Spleen (tissue), 11 donors: ENCODE results near the gene RBFOX1. TPM values are rescaled to one million over a fixed set of nuclear protein-coding genes. Genes with fewer than 3 reads are reported as not detected.

Source experiments
- DNase-seq: peaks from one replicate; pipeline ENCODE4 v3.0.0-alpha.2; 2020
- H3K27ac ChIP-seq, 8 donors: fragments of 200-600 bp; sonication (generic) in 7 of 8; 1 replicate in 4 of 8; 2 replicates in 4 of 8; pipeline versions ENCODE4 v1.5.0 to v1.8.0; 2016 to 2021; ENCODE audit warnings: inconsistent platforms in 4 of 8, mild to moderate bottlenecking in 4 of 8, moderate library complexity in 1 of 8
- H3K27me3 ChIP-seq, 7 donors: fragments of 200-600 bp; sonication (generic) in 6 of 7; replicated peaks in 1 of 7; 1 replicate in 4 of 7; 2 replicates in 3 of 7; pipeline versions ENCODE4 v1.5.0 to v1.8.0; 2016 to 2021; ENCODE audit warnings: inconsistent platforms in 3 of 7, mild to moderate bottlenecking in 1 of 7
- H3K36me3 ChIP-seq, 6 donors: fragments of 200-600 bp; sonication (generic) in 5 of 6; 1 replicate in 4 of 6; 2 replicates in 2 of 6; pipeline versions ENCODE4 v1.5.0 to v1.8.0; 2016 to 2021; ENCODE audit warnings: inconsistent platforms in 2 of 6
- H3K4me1 ChIP-seq, 6 donors: fragments of 200-600 bp; sonication (generic) in 5 of 6; 1 replicate in 3 of 6; 2 replicates in 3 of 6; pipeline versions ENCODE4 v1.5.0 to v1.8.0; 2016 to 2021; ENCODE audit warnings: inconsistent platforms in 3 of 6
- H3K4me3 ChIP-seq, 8 donors: fragments of 200-600 bp; sonication (generic) in 7 of 8; 1 replicate in 4 of 8; 2 replicates in 4 of 8; pipeline versions ENCODE4 v1.5.0 to v1.8.0; 2016 to 2021; ENCODE audit warnings: inconsistent platforms in 4 of 8, mild to moderate bottlenecking in 4 of 8, moderate library complexity in 2 of 8
- H3K9me3 ChIP-seq, 8 donors: fragments of 200-600 bp; sonication (generic) in 7 of 8; 1 replicate in 4 of 8; 2 replicates in 4 of 8; pipeline versions ENCODE4 v1.5.0 to v1.8.0; 2016 to 2021; ENCODE audit warnings: inconsistent platforms in 4 of 8
- CTCF ChIP-seq, 11 experiments: fragments of 200-600 bp in 7 of 11; fragments of 450-650 bp in 4 of 11; sonication (generic) in 4 of 11; IDR thresholded peaks in 8 of 11; conservative IDR thresholded peaks in 3 of 11; 1 replicate in 7 of 11; 2 replicates in 4 of 11; pipeline versions ENCODE4 v1.4.0 to v1.8.0; 2016 to 2021; ENCODE audit warnings: antibody characterized with exemption in 11 of 11, inconsistent platforms in 4 of 11, mild to moderate bottlenecking in 1 of 11
- POLR2A ChIP-seq, 3 donors: fragments of 450-650 bp; IDR thresholded peaks; one replicate each; pipeline ENCODE4 v1.5.1; 2017; ENCODE audit warnings: antibody characterized with exemption in 3 of 3, mild to moderate bottlenecking in 1 of 3
- POLR2AphosphoS5 ChIP-seq, 3 donors: sonication (generic); formaldehyde crosslinking; IDR thresholded peaks; one replicate each; pipeline ENCODE4 v1.5.1; 2017; ENCODE audit warnings: antibody characterized with exemption in 3 of 3
- WGBS, 5 donors: extraction: QIAGEN DNeasy Blood & Tissue Kit in 3 of 5; methylation state at CpG; one replicate each; pipeline versions ENCODE4 v1.1.5 to v1.1.7; 2013 to 2018; 5-methylcytosine and 5-hydroxymethylcytosine counted together
- intact Hi-C: fragments of 100-400 bp; cut with DNase I; formaldehyde crosslinking; loops from one replicate; pipeline ENCODE4 v1.15.0; 2023; ENCODE audit warnings: low total_unique reads
- polyA plus RNA-seq, 3 donors: library from polyadenylated mRNA; stranded (reverse); fragments of 200-250 nt; gene quantifications; one replicate each; pipeline ENCODE4 v1.2.1, GENCODE V29; 2013
- total RNA-seq, 7 donors: library from RNA; depleted of rRNA in 3 of 7; stranded (reverse); fragments of >200 nt in 3 of 7; fragmentation: NEBNext Ultra II Directional in 4 of 7; extraction: Animal tissue kit (Norgen Biotek cat#: 25700) in 4 of 7; gene quantifications; one replicate each; pipeline versions ENCODE4 v1.1.0 to v1.2.1, GENCODE V29; 2016 to 2021
- donor health status: healthy with polysubstance abuse.
- donor health status: DM: no; HTN: no; CAD: no; lungs with moderate emphysema.
- donor health status: DM: no; HTN: no; CAD: no.
- donor health status: Bipolar disorder and iron deficiency.
- donor health status: healthy.
- donor health status: DM: no; HTN: no; CAD: no.
- donor health status: DM: yes; HTN: yes; CAD: no.

The RBFOX1 gene
- total and polyA plus RNA-seq, 10 donors: 0.07 to 0.13 TPM; not detected in 8

- DNase-seq: no peak
- intact Hi-C loops: no loop called here
- Histone ChIP-seq H3K9me3 (peaks cover 0 to 35% (median 20%) of the 10 kb centered on the region in 8 donors), H3K36me3 (no peaks in the 10 kb centered on the region), H3K4me3 (no peak overlapping the region), H3K27ac (no peak overlapping the region), H3K27me3 (no peaks in the 10 kb centered on the region), H3K4me1 (no peaks in the 10 kb centered on the region)
- 82 to 89% (median 85%) methylated on average over 5 of the region's 5 CpGs for WGBS, 5 donors
- no peak for TF ChIP-seq POLR2A (IDR thresholded peaks at IDR 0.05)
- no peak for TF ChIP-seq POLR2AphosphoS5 (IDR thresholded peaks at IDR 0.05)
- TF ChIP-seq CTCF (IDR thresholded peaks at IDR 0.05 in 8 of 11, conservative IDR thresholded peaks at IDR 0.05 in 3 of 11): no peak
These were observed 398.5 kb downstream of the RBFOX1 start for GRCh38 chr16:7731141-7731540.

- 0% methylated on average over 1 of the region's 1 CpG for WGBS, 5 donors
- Histone ChIP-seq H3K9me3 (peaks cover 0 to 51% (median 38%) of the 10 kb centered on the region in 8 donors), H3K4me3 (no peak overlapping the region), H3K4me1 (no peaks in the 10 kb centered on the region), H3K36me3 (no peaks in the 10 kb centered on the region), H3K27ac (no peak overlapping the region), H3K27me3 (no peaks in the 10 kb centered on the region)
- intact Hi-C loops: no loop called here
- no peak for TF ChIP-seq POLR2A (IDR thresholded peaks at IDR 0.05)
- no peak for DNase-seq
These were observed 403.6 kb downstream of the RBFOX1 start for GRCh38 chr16:7736138-7736665.

GRCh38 chr16:7742626-7743025 is 410.0 kb downstream of the RBFOX1 start:
- H3K9me3 ChIP-seq: peaks cover 0 to 52% (median 26%) of the 10 kb centered on the region in 8 donors
- no peaks in the 10 kb centered on the region for H3K4me1 ChIP-seq
- no peak for DNase-seq
- no peaks in the 10 kb centered on the region for H3K36me3 ChIP-seq
- no peak overlapping the region for H3K4me3 ChIP-seq
- no peaks in the 10 kb centered on the region for H3K27me3 ChIP-seq
- intact Hi-C loops: no loop called here
- 84 to 91% (median 87%) methylated on average over 3 of the region's 3 CpGs for WGBS, 5 donors
- TF ChIP-seq POLR2A (IDR thresholded peaks at IDR 0.05): no peak
- no peak for TF ChIP-seq CTCF (IDR thresholded peaks at IDR 0.05 in 8 of 11, conservative IDR thresholded peaks at IDR 0.05 in 3 of 11)
- TF ChIP-seq POLR2AphosphoS5 (IDR thresholded peaks at IDR 0.05): no peak
- H3K27ac ChIP-seq: no peak overlapping the region

- no peaks in the 10 kb centered on the region for H3K4me1 ChIP-seq
- intact Hi-C loops: no loop called here
- no peaks in the 10 kb centered on the region for H3K36me3 ChIP-seq
- TF ChIP-seq CTCF (IDR thresholded peaks at IDR 0.05 in 8 of 11, conservative IDR thresholded peaks at IDR 0.05 in 3 of 11) (no peak), POLR2AphosphoS5 (IDR thresholded peaks at IDR 0.05) (no peak), POLR2A (IDR thresholded peaks at IDR 0.05) (no peak)
- DNase-seq: no peak
- peaks cover 0 to 31% (median 13%) of the 10 kb centered on the region in 8 donors for H3K9me3 ChIP-seq
- no peak overlapping the region for H3K27ac ChIP-seq
- 74 to 86% (median 79%) methylated on average over 7 of the region's 7 CpGs for WGBS, 5 donors
- no peaks in the 10 kb centered on the region for H3K27me3 ChIP-seq
- H3K4me3 ChIP-seq: no peak overlapping the region
These were observed 412.1 kb downstream of the RBFOX1 start for GRCh38 chr16:7744546-7745264.
